ENCODE measurements around the gene FKBP6. TPM values are rescaled to one million over a fixed set of nuclear protein-coding genes. Genes with fewer than 3 reads are reported as not detected.
"Not testable (repeated sequence)": the region's sequence is repeated elsewhere in the genome, so short reads cannot be mapped to it uniquely, and the experiment has no call there.

Gene FKBP6
- total RNA-seq, 1 experiment from 2014 or later, result not detected

DNA sequence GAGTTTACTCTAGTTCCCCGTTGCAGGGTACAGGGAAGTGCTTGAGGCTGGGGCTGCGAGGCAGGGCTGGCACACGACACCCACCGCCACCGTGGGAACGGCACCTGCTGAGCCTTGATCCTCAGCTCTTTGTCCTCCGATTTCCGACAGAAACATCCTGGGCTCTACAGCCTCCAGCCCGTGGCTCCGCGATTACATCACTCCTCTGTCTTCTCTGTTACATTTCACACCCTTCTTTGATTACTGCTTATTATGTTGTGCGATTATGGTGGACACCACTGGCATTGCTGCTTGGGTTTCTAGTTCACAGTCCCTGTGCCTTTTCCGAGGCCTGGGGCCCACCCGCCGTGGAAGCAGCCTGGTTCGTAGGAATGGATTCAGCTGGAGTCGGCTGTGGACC, 26.9 kb downstream of the FKBP6 start:
- no peak for DNase-seq (ENCODE audit: low spot score)

DNA sequence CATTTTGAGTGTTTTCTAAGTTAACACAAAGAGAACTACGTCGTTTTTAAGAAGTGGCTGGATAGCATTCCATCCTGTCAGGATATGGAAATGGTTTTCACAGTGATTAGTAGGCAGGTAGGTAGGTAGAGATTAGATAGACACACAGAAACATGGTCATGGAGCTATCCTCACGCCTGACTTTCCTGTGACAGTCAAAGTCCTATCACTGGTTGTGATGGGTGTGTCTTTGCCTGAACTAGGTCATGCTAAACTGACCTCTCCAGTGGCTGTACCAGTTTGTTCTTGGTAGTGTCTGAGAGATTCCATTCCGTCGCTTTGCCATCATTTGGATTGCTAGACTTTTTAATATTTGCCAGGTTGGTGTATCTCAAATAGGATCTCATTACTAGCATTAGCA, 28.2 kb downstream of the FKBP6 start:
- no peak for DNase-seq (ENCODE audit: low spot score)

DNA sequence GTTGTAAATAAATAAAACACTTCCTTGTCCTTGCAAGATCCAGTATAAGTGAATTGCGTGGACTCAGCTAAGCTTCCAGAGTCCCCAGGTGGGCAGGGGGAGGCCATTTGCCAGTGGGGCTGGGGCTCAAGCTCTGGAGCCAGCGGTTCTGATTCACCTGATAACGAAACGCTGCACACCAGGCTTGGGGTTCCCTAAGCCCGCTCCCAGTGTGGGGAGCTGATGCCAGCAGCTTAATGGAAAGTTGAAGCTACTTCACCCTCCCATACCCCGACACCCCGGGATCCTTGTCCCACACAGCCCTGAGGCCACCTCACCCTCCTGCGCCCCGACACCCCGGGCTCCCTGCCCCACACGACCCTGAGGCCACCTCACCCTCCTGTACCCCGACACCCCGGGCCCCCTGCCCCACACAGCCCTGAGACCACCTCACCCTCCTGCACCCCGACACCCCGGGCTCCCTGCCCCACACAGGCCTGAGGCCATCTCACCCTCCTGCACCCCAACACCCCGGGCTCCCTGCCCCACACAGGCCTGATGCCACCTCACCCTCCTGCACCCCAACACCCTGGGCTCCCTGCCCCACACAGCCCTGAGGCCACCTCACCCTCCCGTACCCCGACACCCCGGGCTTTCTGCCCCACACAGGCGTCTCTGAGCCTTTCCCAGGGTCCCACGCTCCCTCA, 30.8 kb downstream of the FKBP6 start:
- peak; percentile 8 for DNase-seq (ENCODE audit: low spot score)

DNA sequence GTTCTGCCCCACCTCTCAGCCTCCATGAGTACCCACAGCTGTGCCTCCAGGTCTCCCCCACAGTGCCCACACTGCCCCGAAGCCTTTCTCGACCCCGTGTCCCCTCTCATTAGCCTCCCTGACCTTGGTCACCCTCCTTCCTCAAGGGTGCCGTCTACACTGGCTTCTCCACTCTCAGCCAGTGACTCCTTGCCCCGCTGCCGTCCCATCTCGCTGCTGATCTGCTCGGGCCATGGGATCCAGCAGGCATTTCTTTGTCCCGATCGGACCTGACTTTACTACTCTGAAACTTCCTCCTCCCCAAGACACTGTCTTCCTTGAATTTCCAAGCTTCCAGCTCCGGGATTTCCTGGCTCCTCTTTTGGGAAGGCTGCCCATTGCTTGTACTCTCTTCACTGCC, 31.3 kb downstream of the FKBP6 start:
- DNase-seq (ENCODE audit: low spot score), result no peak

DNA sequence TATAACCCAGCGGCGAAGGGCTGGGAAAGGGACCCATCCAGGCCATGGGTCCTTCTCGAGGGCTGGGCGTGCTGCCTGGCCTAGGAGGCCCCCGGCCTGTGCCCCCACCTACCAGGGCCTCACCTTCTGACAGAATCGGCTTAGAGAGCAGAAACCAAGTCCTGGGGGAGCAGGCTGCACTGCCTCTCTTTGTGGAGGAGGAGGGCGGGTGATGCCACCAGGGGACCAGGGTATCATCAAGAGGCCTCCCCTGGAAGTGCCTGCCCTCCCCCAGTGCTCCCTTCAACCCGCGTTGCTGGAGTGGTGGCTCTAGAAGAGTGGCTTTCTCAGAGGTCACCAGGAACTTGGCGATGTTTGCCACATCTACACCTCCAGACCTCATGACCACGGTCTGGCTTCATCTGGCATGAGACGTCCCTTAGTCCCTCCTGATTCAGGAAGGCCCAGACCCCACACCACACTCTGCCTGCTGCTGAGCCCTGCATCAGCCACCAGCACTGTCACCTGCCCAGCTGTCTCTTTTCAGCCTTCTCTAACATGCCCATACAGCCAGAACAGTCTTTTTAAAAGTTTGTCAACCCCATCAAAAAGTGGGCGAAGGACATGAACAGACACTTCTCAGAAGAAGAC, 31.9 kb downstream of the FKBP6 start:
- no peak for DNase-seq (ENCODE audit: low spot score)

DNA sequence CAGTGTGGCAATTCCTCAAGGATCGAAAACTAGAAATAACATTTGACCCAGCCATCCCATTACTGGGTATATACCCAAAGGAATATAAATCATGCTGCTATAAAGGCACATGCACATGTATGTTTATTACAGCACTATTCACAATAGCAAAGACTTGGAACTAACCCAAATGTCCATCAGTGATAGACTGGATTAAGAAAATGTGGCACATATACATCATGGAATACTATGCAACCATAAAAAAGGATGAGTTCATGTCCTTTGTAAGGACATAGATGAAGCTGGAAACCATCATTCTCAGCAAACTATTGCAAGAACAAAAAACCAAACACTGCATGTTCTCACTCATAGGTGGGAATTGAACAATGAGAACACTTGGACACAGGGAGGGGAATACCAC, 32.6 kb downstream of the FKBP6 start:
- DNase-seq (ENCODE audit: low spot score), result not testable (repeated sequence)

DNA sequence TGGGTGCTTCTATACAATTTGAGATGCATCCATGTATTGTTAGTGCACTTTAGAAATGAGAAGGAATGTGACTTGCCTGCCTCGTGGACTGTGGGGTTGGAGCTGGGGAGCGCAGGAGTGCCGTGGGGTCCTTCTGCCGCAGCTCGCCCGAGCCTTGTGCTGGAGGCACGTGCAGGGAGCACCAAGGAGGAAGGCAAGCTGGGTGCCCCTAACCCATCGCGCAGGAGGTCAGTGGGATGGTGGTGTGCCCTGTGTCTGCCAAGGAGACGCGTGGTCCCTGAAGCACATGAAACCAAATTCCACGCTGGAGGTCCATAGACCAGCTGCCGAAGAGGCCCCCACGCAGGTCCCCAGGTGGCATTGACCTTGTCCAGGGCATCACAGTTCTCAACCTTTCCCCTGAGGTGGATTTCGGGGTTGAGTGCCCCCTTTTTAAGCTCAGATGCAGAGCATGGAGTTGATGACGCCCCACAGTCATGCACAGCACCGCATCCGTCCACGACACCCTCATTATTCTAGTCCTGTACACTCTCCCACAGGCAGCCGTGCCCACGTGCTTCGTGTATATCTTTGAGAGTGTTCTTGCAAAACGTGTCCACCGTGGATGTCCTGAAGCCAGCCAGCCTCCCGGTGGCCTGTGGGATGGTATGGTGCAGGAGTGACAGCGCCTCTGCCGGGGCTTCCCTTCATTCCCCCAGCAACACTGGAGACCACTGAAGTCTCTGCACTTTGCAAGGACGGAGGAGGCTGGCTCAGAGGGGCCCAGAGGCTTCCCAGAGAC, 35.5 kb downstream of the FKBP6 start:
- DNase-seq (ENCODE audit: low spot score), result no peak

DNA sequence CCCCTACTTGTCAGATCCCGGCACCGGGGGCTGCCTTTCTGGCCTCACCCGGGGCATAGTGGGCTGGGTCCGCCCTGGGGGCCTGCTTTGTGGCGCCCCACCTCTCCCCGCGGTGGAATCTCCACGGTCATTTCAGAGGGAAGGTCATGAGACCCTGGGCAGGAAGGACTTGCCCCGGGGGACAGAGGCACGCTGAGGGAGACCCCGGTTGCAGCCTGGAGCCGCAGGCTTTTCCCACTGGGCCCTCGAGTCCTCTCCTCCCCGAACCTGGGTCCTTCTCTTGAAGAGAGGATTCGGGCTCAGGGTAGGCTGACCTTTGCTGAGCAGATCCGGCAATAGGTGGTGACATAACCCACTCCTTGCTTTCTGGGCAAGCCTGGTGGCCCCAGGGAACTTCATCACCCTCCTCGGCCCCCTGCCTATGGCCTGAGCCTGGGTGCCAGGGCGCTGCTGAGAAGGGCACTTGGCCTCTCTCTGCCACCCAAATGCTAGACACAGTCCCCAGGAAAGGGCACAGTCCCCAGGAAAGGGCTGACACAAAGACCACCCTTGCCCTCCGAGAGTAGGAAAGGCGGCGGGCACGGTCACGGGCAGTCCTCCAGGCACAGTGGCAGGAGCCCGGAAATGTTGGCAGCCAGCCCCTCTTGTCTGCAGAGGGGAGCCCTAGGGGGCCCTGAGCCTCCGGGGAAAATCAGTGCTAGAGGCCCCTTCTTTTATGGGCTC, 36.2 kb downstream of the FKBP6 start:
- no peak for DNase-seq (ENCODE audit: low spot score)

DNA sequence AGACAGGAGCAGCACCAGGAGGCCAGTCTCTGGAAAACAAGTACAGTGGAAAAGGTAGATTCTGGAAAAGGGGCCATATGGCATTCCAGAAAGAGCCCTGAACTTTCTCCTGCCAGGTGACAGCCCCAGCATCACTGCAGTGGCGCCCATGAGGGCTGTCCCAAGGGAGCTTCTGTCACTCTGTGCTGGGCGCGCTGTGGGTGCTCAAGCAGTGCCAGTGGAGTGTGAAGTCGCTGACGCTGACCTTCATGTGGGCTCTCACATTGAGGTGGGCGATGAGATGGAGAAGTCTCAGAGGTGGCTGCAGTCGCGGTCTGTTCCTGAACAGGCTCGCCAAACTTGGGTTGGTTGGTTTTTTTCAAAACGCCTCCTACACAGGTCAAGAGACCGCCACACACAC, 38.2 kb downstream of the FKBP6 start:
- DNase-seq (ENCODE audit: low spot score), result no peak

DNA sequence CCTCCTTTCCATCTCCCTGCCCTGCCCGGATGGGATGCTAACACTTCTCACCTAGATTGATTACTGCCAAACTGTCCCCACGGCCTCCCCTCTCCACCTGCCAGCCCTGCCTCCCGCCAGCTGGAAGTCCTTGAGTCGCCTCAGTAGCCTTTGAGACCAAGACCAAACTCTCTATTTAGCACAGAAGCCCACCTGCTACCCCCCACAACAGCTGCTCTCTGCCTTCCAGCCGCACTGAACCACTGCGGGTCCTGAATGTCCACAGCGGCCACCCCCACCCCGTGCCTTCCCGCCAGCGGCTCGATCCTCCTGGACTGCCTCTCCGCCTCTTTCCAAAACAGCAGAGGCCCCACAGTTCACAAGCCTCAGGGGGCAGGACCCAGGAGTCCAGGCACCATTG, 39.0 kb downstream of the FKBP6 start:
- DNase-seq (ENCODE audit: low spot score), result no peak

DNA sequence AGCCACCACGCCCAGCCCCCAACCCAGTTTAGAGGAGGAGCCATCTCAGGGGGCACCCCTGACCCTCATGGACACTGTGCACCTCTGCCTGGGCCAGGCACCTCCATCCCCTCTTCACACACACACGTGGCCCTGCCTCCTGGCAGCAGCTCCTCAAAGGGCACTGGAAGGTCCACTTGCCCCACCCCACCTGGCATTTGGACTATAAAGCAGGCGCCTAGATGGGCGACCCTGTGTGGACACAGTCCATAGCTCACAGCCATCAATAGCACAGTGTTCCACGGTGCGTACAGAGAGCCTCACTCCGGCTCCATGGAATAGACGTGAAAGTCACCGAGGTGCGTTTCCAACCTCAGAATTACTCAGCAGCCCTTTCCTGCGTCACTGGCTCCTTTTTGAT, 41.0 kb downstream of the FKBP6 start:
- no peak for DNase-seq (ENCODE audit: low spot score)

DNA sequence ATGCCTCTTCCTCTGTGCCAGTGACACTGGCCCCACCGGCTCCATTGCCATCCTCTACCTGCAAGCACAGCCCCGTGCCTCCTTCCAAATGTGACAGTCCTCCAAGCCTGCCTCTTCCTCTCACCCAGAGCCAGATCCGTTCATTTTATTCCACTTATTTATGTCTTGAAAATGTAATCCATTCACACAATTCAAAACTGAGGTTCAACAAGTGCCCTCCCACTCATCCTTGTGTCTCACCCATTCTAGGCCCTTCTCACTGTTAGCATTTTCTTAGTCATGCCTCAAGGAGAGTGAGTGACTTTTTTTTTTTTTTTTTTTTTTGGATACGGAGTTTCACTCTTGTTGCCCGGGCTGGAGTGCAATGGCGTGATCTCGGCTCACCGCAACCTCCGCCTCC, 41.7 kb downstream of the FKBP6 start:
- no peak for DNase-seq (ENCODE audit: low spot score)

DNA sequence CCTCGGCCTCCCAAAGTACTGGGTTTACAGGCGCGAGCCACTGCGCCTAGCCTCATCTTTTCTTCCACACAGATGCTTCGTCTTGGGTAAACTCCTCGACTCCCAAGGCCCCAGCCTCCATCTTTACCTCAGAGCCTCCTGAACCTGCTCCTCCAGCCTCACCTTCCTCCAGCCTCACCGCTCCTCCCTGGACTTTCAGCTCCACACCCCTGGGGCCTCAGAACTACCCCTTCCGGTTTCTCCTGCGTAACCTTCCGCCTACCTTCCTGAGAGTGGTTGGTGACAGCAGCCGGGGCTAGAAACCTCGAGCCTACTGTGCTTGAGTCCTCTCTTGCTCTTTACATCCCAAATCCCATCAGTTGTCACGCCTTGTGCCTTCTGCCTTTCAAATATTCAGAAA, 45.8 kb downstream of the FKBP6 start:
- no peak for DNase-seq (ENCODE audit: low spot score)

DNA sequence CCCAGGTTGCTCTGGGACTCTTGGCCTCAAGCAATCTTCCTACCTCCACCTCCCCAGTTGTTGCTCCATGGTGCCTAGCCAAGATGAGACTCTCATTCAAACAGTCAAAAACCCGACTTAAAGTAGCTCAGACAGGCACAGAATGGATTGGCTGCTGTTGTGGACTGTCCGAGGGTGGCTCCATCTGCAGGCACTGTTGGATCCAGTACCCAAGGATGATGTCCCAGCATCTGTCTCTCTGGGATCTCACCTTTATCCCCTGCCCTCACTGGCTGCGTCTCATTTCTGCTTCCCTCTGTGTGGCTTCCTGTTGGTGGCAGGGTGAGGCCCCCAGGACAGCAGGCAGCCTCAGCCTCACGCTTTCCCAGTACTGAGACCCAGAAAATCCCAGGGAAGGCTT, 48.3 kb downstream of the FKBP6 start:
- DNase-seq (ENCODE audit: low spot score), result not testable (repeated sequence)

DNA sequence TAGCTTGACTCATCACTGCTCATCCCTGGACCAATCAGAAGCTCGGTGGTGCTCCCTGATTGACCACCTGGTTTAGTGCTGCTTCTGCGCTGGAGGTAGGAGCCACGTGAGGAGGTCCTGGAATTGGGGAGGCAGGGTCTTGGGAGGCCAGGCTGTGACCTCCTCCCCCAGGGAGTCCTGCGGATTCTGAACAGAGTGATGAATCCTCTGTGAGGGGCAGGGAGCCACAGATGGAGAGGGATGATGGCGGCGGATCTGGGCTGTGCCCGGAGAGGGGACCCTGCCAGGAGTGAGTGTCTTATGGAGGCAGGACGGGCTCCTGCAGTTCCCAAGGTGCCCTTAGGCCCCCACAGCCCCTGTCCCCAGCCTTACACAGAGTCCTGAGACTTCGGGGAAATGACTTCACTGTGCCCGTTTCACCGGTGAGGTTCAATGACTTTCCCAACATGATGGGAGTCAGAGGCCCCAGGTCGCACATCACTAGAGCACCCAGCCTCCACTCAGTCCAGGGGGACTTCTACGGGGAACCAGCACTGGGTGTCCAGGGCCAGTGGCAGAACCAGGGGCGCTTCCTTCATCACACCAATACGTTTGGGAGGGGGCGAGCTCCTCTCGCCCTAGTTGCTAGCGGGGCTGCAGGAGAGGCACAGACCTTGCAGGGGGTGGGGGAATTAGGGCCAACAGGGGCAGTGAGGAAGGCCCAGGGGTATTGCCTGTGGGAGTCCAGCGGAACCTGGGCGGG, 48.9 kb downstream of the FKBP6 start:
- DNase-seq (ENCODE audit: low spot score), result no peak

DNA sequence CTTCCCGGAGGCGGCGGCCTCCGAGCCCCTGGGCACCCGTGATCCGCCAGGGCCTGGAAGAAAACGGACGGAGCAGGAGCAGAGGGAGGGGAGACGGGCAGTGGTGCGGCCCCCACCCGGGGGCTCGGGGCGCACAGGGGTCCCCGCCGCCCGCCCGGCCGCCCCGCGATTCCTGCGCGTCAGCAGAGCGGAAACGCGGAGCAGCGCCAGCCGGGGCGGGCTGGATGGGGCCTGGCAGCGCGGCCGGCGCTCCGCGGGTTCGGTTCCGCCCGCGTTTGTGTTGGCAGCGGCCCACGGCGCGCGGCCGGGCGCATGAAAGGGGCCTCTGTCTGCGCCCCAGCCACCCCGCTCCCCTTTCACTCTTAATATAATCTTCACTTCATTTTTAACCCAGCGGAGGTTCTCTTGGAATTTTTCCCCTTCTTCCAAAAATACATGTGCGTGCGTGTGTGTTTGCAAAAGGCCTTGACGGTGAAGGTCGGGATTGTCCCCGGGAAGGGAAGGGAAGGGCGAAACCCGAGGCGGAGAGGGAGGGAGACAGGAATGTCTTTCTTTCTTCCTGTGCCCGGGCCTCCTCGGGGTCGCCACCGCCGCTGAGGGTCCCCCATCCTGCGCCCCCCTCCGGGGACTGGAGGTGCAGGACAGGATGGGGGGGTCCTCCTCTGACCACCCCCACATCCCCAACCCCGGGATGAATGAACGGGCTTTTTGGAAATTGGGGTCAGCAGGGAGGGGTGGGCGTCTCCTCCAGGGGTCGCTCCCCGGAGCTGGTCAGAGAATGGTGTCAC, 49.6 kb downstream of the FKBP6 start:
- DNase-seq (ENCODE audit: low spot score), result not testable (repeated sequence)

DNA sequence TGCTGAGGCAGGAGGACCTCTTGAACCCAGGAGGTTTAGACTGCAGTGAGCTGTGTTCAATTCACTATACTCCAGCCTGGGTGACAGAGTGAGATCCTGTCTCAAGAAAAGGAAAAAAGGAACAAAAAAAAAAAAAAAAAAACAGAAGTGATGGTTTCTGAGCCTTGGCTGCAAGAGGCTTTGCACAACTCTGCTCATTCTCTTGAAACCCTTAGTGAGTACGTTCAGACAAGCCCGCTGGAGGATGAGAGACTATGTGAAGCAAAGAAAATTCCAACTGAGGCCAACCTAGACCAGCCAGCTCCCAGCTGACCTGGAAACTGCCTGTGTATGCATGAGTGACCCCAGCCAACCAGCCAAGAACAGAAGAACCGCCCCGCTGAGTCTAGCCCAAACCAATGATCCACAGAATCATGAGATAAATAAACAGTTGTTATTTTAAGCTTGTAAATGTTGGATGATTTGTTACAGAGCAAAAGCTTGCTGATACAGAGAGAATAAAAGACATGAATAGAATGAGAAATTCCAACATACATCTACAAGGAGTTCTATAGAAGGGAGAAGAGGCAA, 55.1 kb downstream of the FKBP6 start:
- no peak for DNase-seq (ENCODE audit: low spot score)

DNA sequence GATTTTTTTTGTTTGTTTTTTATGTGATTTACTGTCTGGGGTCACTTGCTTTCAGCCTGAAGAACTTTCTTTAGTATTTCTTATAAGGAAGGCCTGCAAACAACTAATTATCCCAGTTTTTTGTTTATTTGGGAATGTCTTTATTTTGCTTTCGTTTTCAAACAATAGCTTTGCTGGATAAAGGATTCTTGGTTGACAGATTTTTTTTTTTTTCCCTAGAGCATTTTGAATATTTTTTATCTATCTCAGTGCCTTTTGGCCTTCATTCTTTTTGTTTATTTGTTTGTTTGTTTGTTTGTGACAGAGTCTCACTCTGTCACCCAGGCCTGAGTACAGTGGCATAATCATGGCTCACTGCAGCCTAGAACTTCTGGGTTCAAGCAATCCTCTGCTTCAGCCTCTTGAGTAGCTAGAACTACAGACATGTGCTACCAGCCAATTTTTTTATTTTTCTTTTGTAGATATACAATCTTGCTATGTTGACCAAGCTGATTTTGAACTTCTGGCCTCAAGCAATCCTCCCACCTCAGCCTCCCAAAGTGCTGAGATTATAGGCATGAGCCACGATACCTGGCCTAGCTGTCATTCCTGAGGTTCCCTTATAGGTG, 59.4 kb downstream of the FKBP6 start:
- no peak for DNase-seq (ENCODE audit: low spot score)

DNA sequence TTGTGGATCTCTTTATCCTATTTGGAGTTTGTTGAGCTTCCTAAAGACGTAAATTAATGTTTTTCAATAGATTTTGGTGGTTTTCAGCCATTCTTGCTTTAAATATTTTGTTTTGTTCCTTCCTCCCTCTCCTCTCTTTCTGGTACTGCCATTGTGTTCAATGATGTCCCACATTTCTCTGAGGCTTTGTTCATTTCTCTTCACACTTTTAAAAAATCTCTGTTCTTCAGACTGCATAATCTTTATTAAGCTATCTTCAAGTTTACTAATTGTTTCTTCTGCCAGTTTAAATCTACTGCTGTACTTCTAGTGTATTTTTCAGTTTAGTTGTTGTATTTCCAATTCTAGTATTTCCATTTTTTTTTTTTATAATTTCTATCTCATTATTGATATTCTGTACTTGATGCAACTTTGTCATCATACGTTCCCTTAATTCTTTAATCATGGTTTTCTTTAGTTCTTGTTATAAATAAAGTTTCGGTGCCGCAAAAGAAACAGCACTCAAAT, 60.0 kb downstream of the FKBP6 start:
- DNase-seq (ENCODE audit: low spot score), result no peak

DNA sequence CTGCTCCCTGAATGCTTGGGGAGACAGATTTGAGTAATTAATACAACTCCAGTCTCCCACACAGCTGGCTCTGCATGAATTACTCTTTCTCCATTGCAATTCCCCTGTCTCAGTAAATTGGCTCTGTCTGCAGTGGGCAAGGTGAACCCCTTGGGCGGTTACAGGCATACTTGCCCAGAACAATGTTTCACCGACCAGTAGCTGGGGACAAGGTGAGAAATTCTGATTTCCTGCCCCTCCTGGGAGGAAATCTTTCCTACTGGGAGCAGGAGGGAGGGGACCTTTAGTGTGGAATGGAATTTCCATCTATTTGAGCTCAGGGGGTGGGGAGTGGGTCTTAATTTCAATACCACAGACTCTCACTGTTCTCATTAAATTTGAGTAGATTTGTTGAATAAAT, 63.4 kb downstream of the FKBP6 start:
- no peak for DNase-seq (ENCODE audit: low spot score)
